Measurements from ENCODE around the gene SMO.
A peak's percentile ranks its signal among the peaks of the same experiment; 100 is the strongest.

SMO gene

DNA sequence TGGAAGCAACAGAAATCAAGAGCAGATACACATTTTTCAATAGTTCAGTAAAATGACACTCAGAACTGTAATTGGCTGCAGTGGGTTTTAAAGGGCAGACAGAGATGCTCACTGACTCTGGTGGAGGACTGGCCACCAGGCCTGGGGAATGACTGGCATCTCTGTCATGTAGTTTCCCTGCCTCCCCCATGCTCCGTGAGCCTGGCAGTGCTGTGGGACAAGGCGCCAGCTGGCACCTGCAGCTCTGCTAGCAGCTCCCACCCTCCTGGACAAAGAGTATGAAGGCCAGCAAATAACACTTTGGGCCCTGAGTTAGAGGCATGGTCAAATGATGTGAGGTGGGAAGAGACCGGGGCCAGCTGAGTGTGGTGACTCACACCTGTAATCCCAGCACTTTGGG, 28.9 kb upstream of the SMO start:
- H3K36me3 ChIP-seq (ENCODE audit: control insufficient read depth, insufficient read depth, low read length): no peaks in the 10 kb centered on the region
- no peak overlapping the region for H3K27ac ChIP-seq (ENCODE audit: low read length)
- no peak overlapping the region for H3K4me3 ChIP-seq (ENCODE audit: low read length)
- no peaks in the 10 kb centered on the region for H3K4me1 ChIP-seq (ENCODE audit: control insufficient read depth, insufficient read depth, low read length)
- WGBS (ENCODE audit: insufficient coverage, insufficient read length): no CpG with 5 or more reads among the region's 3 CpGs
- H3K27me3 ChIP-seq (ENCODE audit: control insufficient read depth, insufficient read depth, low read length): no peaks in the 10 kb centered on the region
- DNase-seq (ENCODE audit: low read depth, low spot score): no peak
- H3K9me3 ChIP-seq (ENCODE audit: control insufficient read depth, insufficient read depth, low read length): no peaks in the 10 kb centered on the region; the same call in 1 of the 2 replicates

DNA sequence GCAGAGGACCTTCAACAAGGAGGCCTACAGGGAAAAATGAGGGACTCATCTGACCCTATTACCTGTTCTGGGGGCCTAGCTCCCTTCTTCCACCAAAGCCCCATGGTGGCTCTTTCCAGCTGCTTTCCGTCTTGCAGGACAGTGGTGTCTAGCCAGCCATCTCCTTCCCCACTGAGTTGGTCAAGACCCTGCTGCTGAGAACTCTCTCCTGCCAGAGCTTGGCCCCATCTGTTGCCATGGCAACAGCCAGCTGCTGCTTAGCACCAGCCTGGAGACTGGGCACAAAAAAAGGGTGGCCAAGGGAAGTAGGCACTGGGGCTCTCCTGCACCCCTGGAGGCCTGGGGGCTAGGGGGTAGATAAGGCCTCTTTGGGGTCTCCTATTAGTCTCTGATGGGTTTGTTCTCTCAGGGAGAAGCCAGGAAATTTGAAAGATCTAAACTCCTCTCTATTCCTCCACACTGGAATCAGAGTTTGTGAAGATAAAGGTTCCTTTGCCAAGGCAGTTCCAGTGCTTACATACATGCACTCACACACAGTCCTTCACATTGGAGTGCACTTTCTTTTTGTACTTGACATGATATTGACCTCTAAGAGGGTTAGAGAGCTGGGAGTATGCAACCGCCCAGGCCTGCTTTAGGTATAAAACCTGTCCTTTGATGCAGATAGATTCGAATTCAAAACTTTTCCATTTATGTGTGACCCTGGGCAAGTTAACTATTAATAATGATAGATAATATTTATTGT, 28.1 kb upstream of the SMO start:
- Histone ChIP-seq H3K27ac (ENCODE audit: low read length) (no peak overlapping the region), H3K27me3 (ENCODE audit: control insufficient read depth, insufficient read depth, low read length) (no peaks in the 10 kb centered on the region), H3K9me3 (ENCODE audit: control insufficient read depth, insufficient read depth, low read length) (no peaks in the 10 kb centered on the region; the same call in 1 of the 2 replicates), H3K4me1 (ENCODE audit: control insufficient read depth, insufficient read depth, low read length) (no peaks in the 10 kb centered on the region), H3K36me3 (ENCODE audit: control insufficient read depth, insufficient read depth, low read length) (no peaks in the 10 kb centered on the region), H3K4me3 (ENCODE audit: low read length) (no peak overlapping the region)
- DNase-seq (ENCODE audit: low read depth, low spot score): no peak
- WGBS (ENCODE audit: insufficient coverage, insufficient read length): no CpG with 5 or more reads among the region's 3 CpGs

DNA sequence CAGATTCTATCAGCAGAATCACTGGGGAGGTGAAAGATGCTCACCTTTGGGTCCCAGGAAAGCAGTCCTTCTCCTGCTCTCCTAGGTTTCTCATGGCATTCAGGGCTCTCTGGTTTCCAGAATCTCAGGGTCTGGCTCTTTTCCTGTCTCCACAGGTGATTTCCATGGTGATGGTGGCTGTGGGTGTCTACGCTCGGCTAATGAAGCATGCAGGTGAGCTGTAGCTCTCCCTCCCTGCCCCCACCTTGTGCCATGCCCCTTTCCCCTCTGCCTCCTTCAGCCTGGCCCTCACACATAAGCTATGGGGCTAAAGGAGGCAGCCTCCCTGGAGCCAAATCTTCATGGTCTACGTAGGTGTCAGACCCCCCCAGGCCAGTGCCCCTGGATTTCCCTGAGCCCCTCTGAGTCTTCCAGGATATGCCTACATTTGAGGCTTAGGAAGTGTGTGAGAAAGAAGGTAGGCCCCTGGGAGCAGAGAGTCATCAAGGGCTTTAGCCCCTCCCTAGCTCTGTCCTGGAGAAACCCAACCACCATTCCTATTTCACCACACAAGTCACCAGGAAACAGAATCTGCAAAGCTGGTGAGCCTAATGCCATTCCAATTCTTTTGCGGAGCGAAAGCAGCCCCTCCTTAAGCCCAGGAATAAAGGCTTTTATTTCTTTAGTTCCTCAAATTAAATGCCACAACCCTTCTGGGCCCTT, 26.8 kb upstream of the SMO start:
- no peaks in the 10 kb centered on the region for H3K36me3 ChIP-seq (ENCODE audit: control insufficient read depth, insufficient read depth, low read length)
- no peak overlapping the region for H3K27ac ChIP-seq (ENCODE audit: low read length)
- WGBS (ENCODE audit: insufficient coverage, insufficient read length): no CpG with 5 or more reads among the region's 5 CpGs

DNA sequence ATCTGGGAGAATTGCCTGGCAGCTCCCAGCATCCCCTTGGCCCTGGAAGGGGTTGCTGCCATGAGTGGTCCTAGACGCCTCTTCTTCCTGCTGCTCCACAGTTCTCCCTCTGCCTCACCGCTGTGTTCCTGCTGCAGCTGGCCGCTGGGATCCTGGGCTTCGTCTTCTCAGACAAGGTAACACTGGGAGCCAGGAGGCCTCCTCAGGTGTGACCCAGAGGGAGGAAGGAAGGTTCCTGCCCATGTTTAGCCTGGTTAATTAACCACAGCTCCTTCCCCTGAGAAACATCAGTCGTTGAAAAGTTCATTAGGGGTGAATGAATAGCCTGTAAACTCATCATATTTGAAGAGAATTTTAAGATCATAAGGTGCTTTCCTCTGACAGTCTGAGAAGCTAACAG, 25.7 kb upstream of the SMO start:
- no peak for DNase-seq (ENCODE audit: low read depth, low spot score)
- Histone ChIP-seq H3K27me3 (ENCODE audit: control insufficient read depth, insufficient read depth, low read length) (no peaks in the 10 kb centered on the region), H3K4me1 (ENCODE audit: control insufficient read depth, insufficient read depth, low read length) (no peaks in the 10 kb centered on the region), H3K36me3 (ENCODE audit: control insufficient read depth, insufficient read depth, low read length) (no peaks in the 10 kb centered on the region), H3K27ac (ENCODE audit: low read length) (no peak overlapping the region), H3K9me3 (ENCODE audit: control insufficient read depth, insufficient read depth, low read length) (no peaks in the 10 kb centered on the region; the same call in 1 of the 2 replicates), H3K4me3 (ENCODE audit: low read length) (no peak overlapping the region)
- no CpG with 5 or more reads among the region's 5 CpGs for WGBS (ENCODE audit: insufficient coverage, insufficient read length)

More for the DNA sequence above, 26.8 kb upstream of the SMO start:
- Histone ChIP-seq H3K4me3 (ENCODE audit: low read length) (no peak overlapping the region), H3K27me3 (ENCODE audit: control insufficient read depth, insufficient read depth, low read length) (no peaks in the 10 kb centered on the region), H3K9me3 (ENCODE audit: control insufficient read depth, insufficient read depth, low read length) (no peaks in the 10 kb centered on the region; the same call in 1 of the 2 replicates), H3K4me1 (ENCODE audit: control insufficient read depth, insufficient read depth, low read length) (no peaks in the 10 kb centered on the region)
- DNase-seq (ENCODE audit: low read depth, low spot score): no peak

DNA sequence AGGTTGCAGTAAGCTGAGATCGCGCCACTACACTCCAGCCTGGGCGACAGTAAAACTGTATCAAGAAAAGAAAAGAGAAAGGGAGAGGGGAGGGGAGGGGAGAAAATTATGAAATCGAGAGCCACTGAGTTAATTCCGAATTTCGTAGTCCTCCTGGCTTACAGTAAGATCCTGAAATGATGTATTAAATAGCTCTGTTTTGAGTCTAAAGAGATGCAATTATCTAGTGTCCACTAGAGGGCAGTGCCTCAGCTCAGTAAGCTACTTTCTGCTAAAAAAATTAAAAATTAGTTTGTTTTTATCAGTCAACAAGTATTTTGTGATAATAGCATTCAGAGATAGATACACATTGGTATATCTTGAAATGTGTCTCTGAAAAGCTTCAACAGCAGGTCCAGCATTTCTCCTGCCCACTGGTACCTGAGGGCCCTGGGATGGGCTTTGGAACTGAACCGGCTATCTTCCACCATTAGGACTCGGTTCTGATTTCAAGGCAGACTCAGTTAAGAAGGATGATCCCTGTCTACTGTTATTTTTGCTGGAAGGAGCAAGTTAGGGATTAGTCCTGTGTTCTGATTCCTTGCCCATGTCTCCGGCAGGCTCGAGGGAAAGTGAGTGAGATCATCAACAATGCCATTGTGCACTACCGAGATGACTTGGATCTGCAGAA, 24.4 kb upstream of the SMO start:
- no CpG with 5 or more reads among the region's 11 CpGs for WGBS (ENCODE audit: insufficient coverage, insufficient read length)
- DNase-seq (ENCODE audit: low read depth, low spot score): no peak

DNA sequence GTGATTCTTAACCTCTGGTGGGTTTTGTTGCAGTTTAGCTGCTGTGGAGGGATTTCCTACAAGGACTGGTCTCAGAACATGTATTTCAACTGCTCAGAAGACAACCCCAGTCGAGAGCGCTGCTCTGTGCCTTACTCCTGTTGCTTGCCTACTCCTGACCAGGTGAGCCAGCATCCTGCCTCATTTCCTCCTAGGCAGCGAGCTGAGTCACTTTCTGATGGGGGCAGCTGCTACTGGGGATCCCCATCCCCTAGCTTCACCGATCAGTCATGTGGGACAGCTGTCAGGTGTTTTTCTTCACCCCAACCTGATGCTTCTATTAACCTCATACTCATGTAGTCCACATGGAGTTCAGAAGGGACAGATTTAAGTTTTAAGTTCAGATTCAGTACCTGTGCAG, 21.7 kb upstream of the SMO start:
- no peak for DNase-seq (ENCODE audit: low read depth, low spot score)
- H3K36me3 ChIP-seq (ENCODE audit: control insufficient read depth, insufficient read depth, low read length): no peaks in the 10 kb centered on the region
- no peak overlapping the region for H3K27ac ChIP-seq (ENCODE audit: low read length)
- no peaks in the 10 kb centered on the region; the same call in none of the 2 replicates for H3K4me1 ChIP-seq (ENCODE audit: control insufficient read depth, insufficient read depth, low read length)
- WGBS (ENCODE audit: insufficient coverage, insufficient read length): no CpG with 5 or more reads among the region's 4 CpGs
- H3K27me3 ChIP-seq (ENCODE audit: control insufficient read depth, insufficient read depth, low read length): no peaks in the 10 kb centered on the region
- H3K4me3 ChIP-seq (ENCODE audit: low read length): no peak overlapping the region
- no peaks in the 10 kb centered on the region for H3K9me3 ChIP-seq (ENCODE audit: control insufficient read depth, insufficient read depth, low read length)

More for the DNA sequence above, 24.4 kb upstream of the SMO start:
- Histone ChIP-seq H3K27me3 (ENCODE audit: control insufficient read depth, insufficient read depth, low read length) (no peaks in the 10 kb centered on the region), H3K4me3 (ENCODE audit: low read length) (no peak overlapping the region), H3K9me3 (ENCODE audit: control insufficient read depth, insufficient read depth, low read length) (no peaks in the 10 kb centered on the region), H3K36me3 (ENCODE audit: control insufficient read depth, insufficient read depth, low read length) (no peaks in the 10 kb centered on the region), H3K27ac (ENCODE audit: low read length) (no peak overlapping the region), H3K4me1 (ENCODE audit: control insufficient read depth, insufficient read depth, low read length) (no peaks in the 10 kb centered on the region; the same call in 1 of the 2 replicates)

DNA sequence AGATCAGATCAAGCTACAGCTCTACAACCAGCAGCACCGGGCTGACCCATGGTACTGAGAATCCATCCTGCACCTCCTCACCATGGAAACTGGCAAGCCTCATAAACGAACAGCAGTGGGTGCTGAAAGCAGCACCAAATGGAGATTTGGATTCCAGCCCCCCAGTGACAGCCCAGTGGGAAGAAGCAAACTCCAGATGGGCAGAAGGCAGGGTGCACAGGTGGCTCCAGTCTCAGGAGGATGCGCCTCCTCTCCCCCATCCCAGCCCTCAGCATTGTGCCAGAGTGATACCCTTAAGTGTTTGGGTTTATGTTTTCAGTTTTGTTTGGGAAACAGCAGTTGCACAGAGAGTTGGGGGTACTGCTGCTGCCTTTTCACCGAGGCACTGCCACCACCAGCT, 20.6 kb upstream of the SMO start:
- WGBS (ENCODE audit: insufficient coverage, insufficient read length): no CpG with 5 or more reads among the region's 4 CpGs
- Histone ChIP-seq H3K27me3 (ENCODE audit: control insufficient read depth, insufficient read depth, low read length) (no peaks in the 10 kb centered on the region), H3K4me3 (ENCODE audit: low read length) (no peak overlapping the region), H3K9me3 (ENCODE audit: control insufficient read depth, insufficient read depth, low read length) (no peaks in the 10 kb centered on the region), H3K27ac (ENCODE audit: low read length) (no peak overlapping the region), H3K36me3 (ENCODE audit: control insufficient read depth, insufficient read depth, low read length) (no peaks in the 10 kb centered on the region), H3K4me1 (ENCODE audit: control insufficient read depth, insufficient read depth, low read length) (no peaks in the 10 kb centered on the region; the same call in none of the 2 replicates)
- no peak for DNase-seq (ENCODE audit: low read depth, low spot score)

- no peaks in the 10 kb centered on the region for H3K9me3 ChIP-seq (ENCODE audit: control insufficient read depth, insufficient read depth, low read length)
- no peaks in the 10 kb centered on the region for H3K36me3 ChIP-seq (ENCODE audit: control insufficient read depth, insufficient read depth, low read length)
- no peaks in the 10 kb centered on the region for H3K27me3 ChIP-seq (ENCODE audit: control insufficient read depth, insufficient read depth, low read length)
- H3K4me1 ChIP-seq (ENCODE audit: control insufficient read depth, insufficient read depth, low read length): no peaks in the 10 kb centered on the region; the same call in none of the 2 replicates
- DNase-seq (ENCODE audit: low read depth, low spot score): no peak
- H3K4me3 ChIP-seq (ENCODE audit: low read length): peak overlapping the region; percentile 25; the same call in 1 of the 2 replicates
- WGBS (ENCODE audit: insufficient coverage, insufficient read length): no CpG with 5 or more reads among the region's 20 CpGs
- no peak overlapping the region for H3K27ac ChIP-seq (ENCODE audit: low read length)
Observed at GRCh38 chr7:129168231-129169021, 20.0 kb upstream of the SMO start.

DNA sequence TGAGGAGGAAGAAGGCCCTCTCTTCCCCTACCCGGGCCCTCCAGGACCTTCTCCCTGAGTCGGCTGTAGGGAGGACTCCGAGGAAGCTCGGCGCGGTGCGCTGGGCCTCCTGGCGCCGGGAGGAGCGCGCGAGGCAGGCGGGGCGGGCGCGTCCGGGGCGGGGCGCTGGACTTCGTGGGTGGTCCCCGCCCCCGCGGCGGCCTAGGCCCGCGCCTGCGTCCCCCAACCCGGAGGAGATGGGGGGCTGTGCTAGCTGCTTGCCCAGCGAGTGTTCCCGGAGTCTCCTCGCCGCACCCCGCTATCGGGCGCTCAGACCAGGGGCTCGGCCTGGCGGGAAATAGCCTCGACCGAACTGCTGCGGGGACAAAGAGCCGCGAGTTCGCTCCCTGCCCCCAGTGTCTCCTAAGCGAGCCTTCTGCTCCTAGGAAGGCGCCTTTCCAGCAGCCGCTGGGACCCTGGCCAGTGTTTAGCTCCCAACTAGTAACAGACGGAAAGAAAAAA, 19.2 kb upstream of the SMO start:
- no peak overlapping the region for H3K27ac ChIP-seq (ENCODE audit: low read length)
- no peaks in the 10 kb centered on the region for H3K9me3 ChIP-seq (ENCODE audit: control insufficient read depth, insufficient read depth, low read length)
- no peaks in the 10 kb centered on the region for H3K27me3 ChIP-seq (ENCODE audit: control insufficient read depth, insufficient read depth, low read length)
- no CpG with 5 or more reads among the region's 47 CpGs for WGBS (ENCODE audit: insufficient coverage, insufficient read length)
- peak overlapping the region; percentile 25; the same call in 1 of the 2 replicates for H3K4me3 ChIP-seq (ENCODE audit: low read length)
- H3K36me3 ChIP-seq (ENCODE audit: control insufficient read depth, insufficient read depth, low read length): no peaks in the 10 kb centered on the region
- no peaks in the 10 kb centered on the region; the same call in none of the 2 replicates for H3K4me1 ChIP-seq (ENCODE audit: control insufficient read depth, insufficient read depth, low read length)
- DNase-seq (ENCODE audit: low read depth, low spot score): no peak
